GM18520 (cell line): Measurements from ENCODE around the gene HOXD9.
A peak's percentile ranks its signal among the peaks of the same experiment; 100 is the strongest.

Experiments used
- ATAC-seq: cut with Tn5 transposase; IDR thresholded peaks from one replicate; pipeline ENCODE4 v1.9.1; 2021; ENCODE audit not compliant: unreplicated experiment

HOXD9 gene

DNA sequence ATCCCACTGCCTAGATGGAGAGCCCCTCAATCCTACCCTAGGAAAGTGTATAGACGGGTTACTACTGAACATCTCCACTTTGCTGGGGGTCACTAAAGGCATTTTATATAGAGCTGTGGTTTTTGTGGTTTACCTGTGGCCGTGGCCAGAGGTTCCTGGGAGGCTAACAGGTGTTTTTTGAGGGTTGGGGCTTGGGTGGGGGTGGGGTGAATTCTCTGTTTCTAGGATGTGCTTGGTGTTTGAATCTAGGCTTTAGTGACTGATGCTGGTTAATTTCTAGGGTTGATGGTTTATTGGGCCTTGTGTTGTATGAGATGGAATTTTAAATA, 14.7 kb downstream of the HOXD9 start:
- no peak for ATAC-seq

DNA sequence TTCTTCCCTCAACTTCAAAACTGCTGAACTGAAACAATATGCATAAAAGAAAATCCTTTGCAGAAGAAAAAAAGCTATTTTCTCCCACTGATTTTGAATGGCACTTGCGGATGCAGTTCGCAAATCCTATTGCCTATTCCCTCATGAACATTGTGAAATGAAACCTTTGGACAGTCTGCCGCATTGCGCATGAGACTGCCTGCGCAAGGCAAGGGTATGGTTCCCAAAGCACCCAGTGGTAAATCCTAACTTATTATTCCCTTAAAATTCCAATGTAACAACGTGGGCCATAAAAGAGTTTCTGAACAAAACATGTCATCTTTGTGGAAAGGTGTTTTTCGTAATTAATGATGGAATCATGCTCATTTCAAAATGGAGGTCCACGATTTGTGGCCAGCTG, 15.4 kb downstream of the HOXD9 start:
- ATAC-seq = no peak

DNA sequence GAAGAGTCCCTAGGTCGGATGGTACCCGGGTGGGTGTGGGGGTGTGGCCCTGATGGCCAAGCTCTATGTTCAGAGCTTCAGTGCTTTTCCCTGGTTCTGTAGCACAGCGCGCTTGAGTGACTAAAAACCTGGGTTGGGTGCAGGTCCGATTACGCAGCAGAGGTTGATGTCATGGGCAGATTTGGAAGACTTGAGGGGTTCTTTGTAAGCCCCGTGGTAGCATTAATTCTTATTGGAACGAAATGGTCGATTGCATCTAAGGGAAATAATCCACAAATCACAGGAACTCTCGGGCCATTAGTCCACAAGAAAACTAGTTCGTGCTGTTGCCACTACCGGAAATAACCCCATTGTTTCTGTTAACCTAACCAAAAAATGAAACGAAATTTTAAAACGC, 16.0 kb downstream of the HOXD9 start:
- ATAC-seq = no peak

DNA sequence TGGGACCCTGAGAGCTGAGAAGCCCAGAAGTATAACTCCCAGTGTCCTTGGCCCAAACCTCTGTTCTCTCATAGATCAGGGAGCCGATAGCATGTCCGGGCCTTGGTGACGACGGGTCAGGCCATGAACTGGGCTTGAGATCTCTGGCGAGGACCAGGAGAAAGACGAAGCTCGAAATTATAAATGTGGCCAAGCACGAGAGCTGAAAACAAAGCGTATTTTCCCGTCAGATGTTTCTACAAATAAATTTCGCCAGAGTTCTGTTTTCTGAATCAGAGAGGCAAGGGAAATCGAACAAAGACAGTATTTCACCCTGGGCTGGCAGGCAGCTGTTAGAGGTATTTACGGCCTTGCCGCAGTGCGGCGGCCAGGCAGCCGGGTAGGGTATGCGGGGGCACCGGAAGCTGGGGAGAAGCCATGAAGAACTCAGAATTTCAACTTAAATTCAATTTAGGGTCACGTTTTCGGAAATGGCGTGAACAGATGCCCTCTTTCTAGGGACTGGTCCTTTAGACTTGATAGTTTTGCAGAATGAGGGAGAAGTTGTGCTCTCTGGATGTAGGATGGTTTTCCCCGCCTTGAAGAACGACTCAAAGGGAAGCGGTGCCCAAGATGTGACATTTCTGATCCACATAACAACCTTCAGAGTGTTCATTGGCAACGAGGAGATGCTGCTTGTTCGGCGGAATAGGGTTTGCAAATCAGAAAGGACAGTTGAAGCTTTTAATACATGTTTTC, 16.6 kb downstream of the HOXD9 start:
- no peak for ATAC-seq

DNA sequence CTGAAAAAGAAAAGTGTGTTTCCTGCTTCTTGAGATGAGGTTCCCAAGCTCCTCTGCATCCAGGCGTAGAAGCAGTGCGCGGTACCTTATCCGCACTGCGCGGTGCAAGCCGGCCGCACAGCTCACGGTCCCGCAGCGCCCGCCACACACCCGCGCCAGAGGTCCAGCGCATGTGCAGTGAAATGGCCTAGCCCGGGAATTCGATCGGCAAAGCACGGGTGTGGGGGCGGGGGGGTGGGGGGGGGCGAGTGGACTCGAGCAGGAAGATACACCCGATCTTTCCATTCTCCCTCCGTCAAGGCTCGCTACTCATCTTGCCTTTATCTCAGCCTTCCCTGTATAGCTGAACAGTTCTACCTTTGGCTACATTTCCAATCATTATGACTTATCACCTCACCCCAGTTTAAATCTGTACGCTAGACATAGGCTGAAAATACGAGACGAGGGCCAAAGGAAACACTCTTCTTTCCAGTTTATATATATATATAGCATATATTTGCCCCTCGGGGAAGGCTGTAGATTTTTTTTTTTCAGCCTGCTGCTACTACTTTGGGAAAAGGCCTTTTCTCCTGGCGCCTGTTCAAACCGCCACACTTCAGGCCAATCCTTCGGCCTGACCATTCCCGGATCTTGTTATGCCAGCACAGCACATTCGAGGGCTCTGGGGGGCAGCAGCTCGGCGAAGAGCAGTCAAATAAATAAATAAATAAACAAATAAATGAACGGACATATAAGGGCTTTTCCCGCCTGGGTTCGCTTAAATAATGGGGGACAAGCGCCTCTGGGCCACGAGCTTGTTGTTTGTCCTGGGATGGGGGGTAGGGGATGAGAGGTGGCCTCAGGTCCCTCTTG, 17.4 kb downstream of the HOXD9 start:
- ATAC-seq = no peak

DNA sequence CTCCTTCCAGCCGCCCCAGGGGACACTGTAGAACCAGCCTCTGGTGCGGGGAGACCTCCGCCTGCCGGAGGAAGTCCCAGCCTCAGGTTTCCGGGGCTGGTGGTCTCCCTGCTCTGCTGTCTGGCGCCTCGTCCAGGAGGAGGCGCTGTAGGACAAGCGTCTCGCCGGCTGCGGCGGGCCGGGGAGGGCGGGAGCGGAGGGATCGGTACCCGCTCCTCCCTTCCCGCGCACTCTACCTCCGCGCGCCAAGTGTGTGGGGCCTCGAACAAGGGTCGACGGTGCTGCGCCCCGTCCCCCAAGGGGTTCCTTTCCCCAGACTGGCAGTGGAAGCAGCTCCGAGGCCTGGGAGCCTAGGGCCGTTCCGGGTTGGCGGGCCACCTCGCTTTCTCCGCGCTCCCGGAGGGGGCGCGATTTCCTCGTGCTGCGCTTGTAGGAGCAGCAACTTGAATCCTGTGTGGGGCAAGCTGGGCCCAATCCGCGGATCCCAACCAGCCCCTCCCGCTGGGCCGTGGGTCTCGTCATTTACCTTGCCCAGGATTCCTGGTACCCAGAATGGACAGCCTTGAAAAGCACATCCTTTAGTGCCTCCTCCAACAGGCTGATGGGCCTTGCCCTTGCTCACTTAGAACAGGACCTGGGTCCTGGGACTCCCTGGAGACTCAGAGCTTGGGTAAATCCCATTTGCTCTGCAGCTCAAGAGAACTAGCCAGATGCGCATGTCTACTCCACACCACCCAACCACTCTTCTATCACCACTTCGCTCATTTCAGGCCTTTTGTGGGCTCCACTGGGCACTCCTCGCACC, 18.2 kb downstream of the HOXD9 start:
- peak; percentile 81 for ATAC-seq

DNA sequence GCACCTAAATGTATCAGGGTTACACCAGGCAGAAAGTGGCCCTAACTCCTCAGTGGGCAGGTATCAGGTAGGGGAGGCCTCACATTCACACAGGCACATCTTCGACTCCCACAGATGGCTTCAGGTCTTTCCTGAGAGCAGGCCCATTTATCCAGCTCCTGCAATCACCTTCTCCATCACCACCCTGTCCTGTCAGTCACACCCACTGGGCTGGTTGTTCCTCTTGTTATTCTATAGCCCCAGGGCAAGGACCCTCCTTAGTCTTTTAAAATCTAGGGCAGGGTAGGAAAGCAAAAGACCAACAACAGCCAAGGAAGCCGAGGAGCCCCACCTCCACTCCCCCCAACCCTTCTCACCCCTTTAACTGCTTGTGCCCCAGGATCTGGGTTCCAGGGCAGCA, 19.8 kb downstream of the HOXD9 start:
- no peak for ATAC-seq

DNA sequence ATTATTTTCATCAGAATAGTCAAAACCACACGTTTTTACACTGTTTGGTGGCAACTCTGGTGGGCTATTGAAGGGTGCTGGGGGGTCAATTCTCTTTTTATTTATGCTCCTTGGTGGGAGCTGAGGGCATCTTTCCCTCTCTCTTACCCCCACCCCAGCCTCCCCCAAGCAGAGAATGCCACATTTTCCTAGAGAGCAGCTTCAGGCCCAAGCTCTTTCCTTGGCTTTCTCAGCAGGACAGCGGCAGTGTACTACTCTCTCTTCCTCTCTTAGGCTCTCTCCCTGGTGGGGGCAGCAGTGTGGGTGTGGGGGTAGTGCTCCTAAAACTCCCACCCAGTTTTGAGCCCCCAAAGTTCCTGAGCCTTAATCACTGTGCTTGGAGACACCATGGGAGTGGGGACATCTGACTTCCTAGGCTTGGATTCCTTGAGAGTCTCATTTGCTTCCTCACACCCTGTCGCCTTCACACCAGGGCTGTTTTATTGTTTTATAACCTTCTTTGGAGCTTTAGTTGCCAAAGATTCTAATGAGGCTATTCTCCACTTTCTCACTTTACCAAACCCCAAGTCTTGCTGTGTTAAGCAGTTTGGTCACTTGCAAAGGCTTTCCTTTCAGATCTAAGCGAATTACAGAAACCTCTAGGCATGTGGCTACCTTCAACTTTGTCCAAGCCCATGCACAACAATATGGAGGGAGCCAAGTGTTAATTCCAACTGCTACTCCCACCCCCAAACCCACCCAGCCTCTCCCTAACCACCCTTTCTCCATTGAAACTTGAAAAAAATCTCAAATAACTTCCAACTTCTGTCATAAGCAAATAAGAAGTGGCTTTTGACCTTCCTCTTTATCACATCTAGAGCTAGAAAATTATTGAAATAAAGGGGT, 22.8 kb downstream of the HOXD9 start:
- ATAC-seq = no peak

DNA sequence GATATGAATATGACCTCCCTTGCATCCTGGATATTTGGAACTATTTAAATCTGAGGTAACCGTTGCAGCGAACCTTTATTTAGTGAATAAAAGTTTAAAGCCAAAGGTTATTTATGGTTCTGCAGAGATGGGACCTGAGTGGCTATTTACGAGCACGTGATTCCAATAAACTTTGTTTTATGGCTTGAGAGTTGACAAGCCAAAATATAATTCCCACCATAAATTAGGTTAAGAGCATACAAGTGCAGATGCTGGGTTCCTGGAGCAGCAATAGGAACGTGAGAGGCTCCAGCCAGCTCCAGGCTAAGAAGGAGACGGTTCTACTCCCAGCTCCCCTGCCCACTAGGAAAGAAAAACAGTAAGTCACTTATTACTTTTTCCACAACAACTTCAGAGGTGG, 23.6 kb downstream of the HOXD9 start:
- no peak for ATAC-seq

DNA sequence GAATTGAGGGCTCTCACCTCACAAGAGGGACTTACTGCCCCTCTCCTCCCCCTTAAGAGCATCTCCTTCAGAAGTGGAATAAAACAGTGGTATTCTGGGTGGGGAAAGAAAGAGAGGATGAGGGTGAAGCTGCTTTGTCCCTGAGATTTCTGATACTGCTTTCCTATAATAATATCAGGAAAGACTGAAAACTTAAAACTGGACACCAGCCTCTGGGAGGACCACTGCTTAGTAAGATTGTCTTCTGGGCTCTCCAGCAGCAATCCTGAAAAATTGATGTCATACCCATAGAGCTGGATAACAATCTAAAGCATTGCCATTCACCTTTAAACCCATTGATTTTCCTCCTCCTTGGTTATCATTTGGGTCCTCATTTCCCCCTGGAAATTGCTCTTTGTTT, 24.1 kb downstream of the HOXD9 start:
- ATAC-seq = no peak

DNA sequence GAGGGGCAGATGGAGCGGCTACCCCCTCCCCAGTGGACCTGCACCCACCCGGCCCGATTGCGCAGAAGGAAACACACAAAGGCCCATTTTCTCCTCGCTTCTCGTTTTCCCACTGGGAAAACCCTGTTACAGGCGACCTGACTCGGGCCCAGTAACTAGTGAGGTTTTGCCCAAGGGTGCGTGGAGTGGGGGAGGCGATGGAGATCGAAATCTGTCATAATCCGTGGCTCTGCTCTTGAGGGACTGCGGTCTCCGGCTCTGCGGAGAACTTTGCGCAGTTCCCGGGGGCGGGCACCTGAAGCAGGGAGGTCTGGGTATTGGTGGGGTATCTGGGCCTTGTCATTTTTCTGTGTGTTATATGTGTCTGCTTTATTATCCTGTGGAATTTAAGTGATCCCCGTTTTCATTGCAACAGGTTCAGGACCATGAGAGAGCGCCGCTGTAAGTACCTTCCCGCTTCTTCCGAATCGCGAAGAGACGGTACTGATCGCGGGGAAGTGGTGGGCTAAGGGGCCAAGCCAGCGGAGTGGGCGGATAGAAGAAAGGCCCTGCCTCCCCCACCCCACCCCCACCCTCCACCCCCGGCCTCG, 24.8 kb downstream of the HOXD9 start:
- ATAC-seq = no peak

DNA sequence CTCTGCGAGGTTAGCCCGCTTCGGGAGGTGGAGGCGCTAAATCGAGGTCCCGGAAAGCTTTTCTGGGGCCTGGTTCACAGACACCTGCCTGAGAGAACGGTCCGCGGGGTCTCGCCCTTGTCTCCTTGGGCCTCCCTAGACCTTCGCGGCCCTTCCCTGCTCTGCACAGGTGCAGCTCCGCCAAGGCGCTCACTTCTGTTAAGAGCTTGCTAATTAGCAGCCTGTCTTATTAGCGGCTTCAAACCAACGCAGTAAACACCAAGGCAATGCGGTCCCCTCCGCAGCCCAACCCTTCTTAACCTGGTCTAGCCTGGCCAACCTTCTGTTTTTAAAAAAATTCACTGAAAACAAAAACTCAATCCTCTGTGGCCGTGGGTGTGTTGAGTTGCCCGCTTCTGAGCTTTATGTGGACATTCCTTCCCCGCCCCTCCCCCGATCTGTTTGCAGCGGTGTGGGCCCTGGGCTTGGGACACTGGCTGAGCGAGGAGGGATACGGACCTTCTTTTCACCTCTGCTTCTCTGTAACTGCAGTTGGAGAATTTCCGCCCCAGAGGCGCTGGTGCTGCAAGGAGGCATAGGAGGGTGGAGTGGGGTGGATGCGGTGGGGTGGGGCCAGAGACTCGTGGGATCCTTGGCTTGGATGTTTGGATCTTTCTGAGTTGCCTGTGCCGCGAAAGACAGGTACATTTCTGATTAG, 25.4 kb downstream of the HOXD9 start:
- ATAC-seq = no peak

DNA sequence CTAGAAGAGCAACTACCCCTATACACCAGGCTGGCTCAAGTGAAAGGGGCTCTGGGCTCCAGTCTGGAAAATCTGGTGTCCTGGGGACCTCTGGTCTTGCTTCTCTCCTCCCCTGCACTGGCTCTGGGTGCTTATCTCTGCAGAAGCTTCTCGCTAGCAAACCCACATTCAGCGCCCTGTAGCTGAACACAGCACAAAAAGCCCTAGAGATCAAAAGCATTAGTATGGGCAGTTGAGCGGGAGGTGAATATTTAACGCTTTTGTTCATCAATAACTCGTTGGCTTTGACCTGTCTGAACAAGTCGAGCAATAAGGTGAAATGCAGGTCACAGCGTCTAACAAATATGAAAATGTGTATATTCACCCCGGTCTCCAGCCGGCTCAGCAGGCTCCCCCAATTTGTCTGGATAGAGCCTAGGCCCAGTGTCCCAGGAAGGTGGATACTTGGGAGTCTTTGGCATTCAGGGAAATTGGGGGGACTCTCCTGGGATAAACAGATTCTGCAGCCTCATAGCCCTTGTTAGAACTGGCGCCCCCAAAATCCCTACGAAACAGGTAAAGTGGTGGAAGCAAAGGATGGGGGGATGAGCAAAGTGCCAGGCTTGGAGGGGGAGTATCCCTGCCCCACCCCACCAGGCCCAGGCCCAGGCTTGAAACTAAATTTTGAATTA, 26.4 kb downstream of the HOXD9 start:
- no peak for ATAC-seq

DNA sequence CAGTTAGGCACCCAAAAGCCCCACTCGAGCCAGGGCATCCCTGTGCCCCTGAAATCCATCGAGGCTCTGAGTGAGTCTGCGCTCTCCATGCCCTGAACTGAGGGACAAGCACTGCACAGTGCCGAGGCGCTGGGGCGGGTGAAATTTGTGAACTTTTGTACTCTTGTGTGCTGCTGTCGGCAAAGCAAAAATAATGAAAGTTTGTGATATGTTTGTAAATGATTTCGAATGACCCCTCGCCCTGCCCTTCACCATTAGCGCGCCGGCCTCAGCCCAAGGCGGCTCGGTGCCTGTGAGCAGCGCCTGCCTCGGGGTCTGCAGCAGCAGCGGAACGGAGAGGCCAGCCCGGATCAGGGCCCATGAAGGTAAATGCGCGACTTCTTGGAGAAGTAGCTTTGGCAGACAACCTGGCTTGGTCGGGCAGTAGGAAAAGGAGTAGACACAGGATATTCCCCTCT, 27.0 kb downstream of the HOXD9 start:
- no peak for ATAC-seq

DNA sequence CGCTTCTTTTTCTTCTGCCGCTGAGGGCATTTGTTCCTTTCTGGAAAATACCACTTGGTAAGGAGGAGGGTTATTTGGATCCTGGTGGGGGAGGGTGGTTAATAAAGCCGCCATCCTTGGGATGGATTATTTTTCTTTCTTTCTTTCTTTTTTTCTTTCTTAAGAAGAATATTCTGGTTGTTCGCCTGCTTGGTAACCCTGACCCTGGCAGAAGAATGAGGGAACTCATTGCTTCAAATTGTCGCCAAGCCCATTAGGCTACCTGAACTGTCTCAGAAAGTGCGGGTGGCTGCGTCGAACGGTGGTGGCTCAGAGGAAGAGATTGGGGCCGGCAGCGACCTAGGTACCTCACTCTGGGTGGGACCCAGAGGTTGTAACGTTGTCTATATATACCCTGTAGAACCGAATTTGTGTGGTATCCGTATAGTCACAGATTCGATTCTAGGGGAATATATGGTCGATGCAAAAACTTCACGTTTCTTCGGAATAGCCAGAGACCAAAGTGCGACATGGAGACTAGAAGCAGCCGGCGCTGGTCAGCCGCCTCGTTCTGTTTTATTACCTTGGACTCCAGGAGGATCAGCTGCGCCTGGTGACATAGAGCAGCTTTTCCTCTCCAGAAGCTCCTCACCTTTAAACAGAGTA, 27.5 kb downstream of the HOXD9 start:
- ATAC-seq = no peak

DNA sequence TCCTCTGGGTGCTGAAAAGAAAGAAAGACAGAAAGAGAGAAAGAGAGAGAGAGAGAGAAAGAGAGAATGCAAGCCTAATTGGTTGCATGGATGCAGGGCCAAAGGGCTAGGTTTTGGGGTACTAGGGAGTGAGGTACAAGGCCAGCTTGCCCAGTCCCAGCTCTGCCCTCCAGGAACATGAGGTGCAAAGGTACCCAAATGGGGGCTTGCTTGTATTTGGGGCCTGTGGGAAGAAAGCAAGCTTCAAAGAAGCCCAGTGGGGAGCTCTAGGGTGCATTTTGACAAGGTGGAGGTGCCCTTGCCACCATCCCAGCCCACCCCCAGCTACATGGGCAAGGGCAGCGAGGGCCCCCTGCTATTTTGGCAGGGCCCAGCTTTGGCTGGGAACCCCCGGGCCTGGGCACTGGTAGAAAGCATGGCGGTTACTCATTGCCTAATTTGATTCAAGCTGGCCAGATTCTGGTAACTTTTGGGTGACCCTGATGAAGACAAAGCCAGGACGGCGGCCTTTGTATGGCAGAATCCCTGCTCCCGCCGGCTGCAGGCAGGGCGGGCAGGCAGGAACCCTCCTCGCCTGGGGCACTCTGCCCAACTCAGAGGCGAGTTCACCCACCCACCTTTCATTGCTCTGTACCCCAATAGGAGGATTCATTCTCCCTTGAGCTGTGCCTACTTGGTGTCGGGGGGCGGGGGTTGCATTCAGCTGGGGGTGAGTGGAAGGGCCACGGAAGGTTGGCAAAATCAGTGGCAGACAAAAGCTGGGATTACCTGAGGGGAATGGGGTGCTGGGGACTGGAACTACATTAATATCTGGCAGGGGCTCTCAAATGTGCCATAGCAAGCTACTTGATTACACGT, 28.3 kb downstream of the HOXD9 start:
- no peak for ATAC-seq

DNA sequence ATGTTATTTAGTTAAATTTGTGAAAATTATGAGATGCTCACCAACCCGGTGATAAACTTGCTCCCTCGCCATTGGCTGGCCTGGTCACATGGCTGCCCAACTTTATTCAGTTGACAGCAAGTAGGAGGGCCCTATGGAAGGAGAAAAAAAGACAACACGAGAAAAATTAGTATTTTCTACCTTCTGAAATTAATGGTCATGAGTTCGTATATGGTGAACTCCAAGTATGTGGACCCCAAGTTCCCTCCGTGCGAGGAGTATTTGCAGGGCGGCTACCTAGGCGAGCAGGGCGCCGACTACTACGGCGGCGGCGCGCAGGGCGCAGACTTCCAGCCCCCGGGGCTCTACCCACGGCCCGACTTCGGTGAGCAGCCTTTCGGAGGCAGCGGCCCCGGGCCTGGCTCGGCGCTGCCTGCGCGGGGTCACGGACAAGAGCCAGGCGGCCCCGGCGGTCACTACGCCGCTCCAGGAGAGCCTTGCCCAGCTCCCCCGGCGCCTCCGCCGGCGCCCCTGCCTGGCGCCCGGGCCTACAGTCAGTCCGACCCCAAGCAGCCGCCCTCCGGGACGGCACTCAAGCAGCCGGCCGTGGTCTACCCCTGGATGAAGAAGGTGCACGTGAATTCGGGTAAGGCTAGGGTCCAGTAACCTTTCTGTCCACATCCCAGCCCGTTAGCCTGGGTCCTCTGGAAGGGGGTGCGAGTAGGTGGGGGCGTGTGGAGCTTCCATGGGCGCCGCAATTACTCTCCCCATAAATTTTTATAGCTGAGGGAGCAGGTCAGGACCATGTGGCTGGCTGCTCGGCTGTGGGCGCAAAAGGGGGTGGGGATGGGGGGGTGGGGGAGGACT, 29.1 kb downstream of the HOXD9 start, which contains the start of gene HOXD4:
HOXD4 (plus strand) TSS at position 109 of the 846 bp plus-strand sequence; CDS start at position 193, 84 bp downstream.
- no peak for ATAC-seq
